Activated gamma-delta T cell treated with Interleukin-2 at 50 U/mL for 16 hours (primary cell): ENCODE measurements around the gene MARCHF6.
"Not testable (repeated sequence)": the region's sequence is repeated elsewhere in the genome, so short reads cannot be mapped to it uniquely, and the experiment has no call there.

Source experiments
- DNase-seq: peaks from one replicate; pipeline ENCODE4 v3.0.0-alpha.2; 2020

MARCHF6 gene

DNA sequence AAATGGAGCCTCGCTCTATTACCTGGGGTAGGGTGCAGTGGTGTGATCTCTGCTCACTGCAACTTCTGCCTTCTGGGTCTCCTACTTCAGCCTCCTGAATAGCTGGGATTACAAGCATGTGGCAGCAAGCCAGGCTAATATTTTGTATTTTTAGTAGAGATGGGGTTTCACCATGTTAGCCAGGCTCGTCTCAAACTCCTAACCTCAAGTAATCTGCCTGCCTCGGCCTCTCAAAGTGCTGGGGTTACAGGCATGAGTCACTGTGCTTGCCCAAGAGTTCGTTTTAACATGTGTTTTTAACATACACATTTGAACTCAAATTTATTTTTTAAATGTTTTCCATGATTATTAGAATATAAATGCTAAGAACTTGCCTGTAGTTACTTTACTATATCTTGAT is 34.2 kb downstream of the MARCHF6 start:
- no peak for DNase-seq

GRCh38 chr5:10391130-10391529 is 37.6 kb downstream of the MARCHF6 start:
- DNase-seq, result no peak

DNA sequence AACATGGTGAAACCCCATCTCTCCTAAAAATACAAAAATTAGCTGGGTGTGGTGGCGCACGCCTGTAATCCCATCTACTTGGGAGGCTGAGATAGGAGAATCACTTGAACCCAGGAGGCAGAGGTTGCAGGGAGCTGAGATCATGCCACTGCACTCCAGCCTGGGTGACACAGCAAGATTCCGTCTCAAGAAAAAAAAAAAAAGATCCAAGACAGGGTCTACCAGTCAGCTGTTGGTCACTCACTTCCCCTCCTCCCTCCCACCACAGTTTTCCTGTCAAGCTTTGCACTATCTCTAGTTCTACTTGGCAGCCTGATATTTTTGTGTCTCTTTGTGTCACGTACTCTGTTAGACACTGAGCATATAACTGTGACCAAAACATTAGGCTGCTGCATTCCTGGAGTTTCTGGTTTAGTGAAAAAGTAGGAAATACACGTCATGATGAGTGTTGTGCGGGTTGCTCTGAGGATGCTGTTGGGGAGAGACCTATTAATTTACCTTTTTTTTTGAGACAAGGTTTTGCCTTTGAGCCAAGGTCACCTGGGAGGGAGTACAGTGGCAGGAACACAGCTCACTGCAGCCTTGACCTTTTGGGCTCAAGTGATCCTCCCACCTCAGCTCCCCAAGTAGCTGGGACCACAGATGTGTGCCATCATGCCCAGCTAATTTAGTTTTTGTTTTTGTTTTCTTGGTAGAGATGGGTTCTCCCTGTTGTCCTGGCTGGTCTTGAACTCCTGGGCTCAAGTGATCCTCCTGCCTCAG is 39.3 kb downstream of the MARCHF6 start:
- not testable (repeated sequence) for DNase-seq

DNA sequence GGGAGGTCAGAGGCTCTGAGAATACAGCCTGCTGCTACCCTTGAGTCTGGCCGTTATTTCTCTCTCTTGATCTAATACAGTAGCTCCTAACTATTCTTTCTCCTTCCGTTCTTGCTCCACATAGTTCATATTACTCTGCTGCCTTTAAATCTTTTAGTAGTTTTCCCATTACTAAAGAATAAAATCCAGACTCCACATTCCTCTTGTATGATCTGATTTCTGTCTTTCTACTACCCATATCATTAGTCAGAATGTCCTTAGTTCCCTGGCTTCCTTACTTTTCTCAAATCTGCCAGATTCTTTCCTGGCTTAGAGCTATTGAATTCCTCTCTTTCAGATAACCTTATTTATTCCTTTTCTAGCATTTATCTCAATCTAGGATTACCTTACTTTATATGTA is 40.0 kb downstream of the MARCHF6 start:
- no peak for DNase-seq

DNA sequence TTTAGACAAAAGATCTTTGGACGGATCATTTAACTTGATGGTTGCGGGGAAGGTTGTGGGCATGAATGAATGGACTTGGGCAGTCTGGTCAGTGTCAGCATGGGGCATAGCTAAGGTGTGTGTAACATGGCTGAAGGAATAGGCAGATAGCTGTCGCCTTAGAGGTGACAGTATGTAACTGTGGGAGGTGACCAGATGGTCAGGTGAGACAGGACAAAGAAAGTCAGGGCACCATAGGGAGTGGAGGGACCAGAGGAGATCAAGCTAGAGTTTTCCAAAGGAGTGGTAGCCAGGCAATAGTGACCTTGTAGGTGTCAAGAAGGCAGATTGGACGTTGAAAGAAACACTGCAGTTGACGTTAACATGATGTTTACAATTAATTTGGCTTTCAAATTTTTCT is 43.1 kb downstream of the MARCHF6 start:
- no peak for DNase-seq

- no peak for DNase-seq
Observed at GRCh38 chr5:10399839-10400238, 46.3 kb downstream of the MARCHF6 start.

GRCh38 chr5:10400411-10400810 is 46.9 kb downstream of the MARCHF6 start:
- DNase-seq, result no peak

DNA sequence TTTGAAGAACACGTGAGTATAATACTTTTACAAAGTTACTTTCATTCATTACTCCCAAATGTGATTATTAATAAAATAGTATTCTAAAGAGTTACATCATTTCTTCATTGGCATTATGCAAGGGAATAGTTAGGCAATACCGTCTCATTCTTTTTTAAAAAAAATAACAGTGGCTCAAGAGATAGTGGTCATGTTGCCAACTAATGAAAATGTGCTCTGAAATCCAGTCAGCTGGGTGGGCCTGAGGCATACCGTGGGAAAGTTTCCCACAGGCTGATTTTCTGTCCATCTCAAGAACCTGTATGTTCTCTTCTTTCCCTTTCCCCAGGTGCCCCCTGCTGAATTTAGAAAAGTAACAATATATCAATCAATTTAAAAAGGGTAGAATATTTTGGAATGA is 47.3 kb downstream of the MARCHF6 start:
- DNase-seq, result no peak

- no peak for DNase-seq
Observed at GRCh38 chr5:10401498-10401897, 48.0 kb downstream of the MARCHF6 start.
